ENCODE results near the gene TNKS1BP1.

- TF ChIP-seq CTCF (IDR thresholded peaks at IDR 0.05) (no peak), POLR2AphosphoS5 (IDR thresholded peaks at IDR 0.05; ENCODE audit: low read depth, low read length) (no peak), SIN3A (IDR thresholded peaks at IDR 0.05; ENCODE audit: borderline replicate concordance, insufficient read depth, low read depth, low read length) (no peak), REST (IDR thresholded peaks at IDR 0.05; ENCODE audit: insufficient read depth in 1 of 2, low read depth in 2 of 2, low read length in 1 of 2) (no peak), TCF7L2 (IDR thresholded peaks at IDR 0.05; ENCODE audit: low read depth, low read length) (no peak)
These were observed 35.3 kb upstream of the TNKS1BP1 start for GRCh38 chr11:57359896-57360690.
